ENCODE results near the gene SLC5A10. TPM values are rescaled to one million over a fixed set of nuclear protein-coding genes. Genes with fewer than 3 reads are reported as not detected.

Gene SLC5A10
- total and polyA plus RNA-seq, 4 donors = 0.05 to 0.23 (median 0.15) TPM

DNA sequence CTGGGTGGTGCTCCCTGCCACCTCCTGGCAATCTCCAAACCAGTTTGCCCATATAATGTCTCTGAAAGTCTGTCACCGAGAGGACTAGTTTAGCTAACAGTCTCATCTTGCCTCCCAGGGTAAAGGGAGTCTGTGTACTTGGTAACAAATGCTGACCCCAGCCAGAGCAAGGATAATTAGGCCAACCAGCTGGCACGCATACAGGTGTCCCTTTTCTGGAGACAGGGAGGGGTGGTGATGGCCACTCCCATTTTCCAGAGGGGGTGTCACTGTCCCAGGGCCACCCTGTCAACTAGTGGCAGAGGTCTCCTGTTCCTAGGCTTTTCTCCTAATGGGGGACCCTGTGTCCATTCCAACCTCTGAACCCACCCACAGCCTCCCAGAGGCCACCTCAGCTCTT lies 44.5 kb downstream of the SLC5A10 start:
- Histone ChIP-seq H3K9ac (ENCODE audit: low read depth in 1 of 2, low read length in 2 of 2) (no peak overlapping the region), H3K4me1 (ENCODE audit: control insufficient read depth in 4 of 4, insufficient read depth in 4 of 4, low read length in 3 of 4) (peaks cover 4 to 58% (median 33%) of the 10 kb centered on the region in 4 donors), H3K27ac (ENCODE audit: low read depth in 1 of 2, low read length in 2 of 2) (peak overlapping the region in 1 of 2 donors; percentile 14), H3K36me3 (ENCODE audit: control insufficient read depth in 4 of 4, insufficient read depth in 3 of 4, low read depth in 1 of 4, low read length in 3 of 4) (peaks cover 0 to 2% (median 0%) of the 10 kb centered on the region in 4 donors), H3K27me3 (ENCODE audit: control insufficient read depth in 4 of 4, insufficient read depth in 4 of 4, low read length in 3 of 4) (no peaks in the 10 kb centered on the region), H3K4me3 (ENCODE audit: low read depth in 1 of 3, low read length in 3 of 3) (no peak overlapping the region), H3K9me3 (ENCODE audit: control insufficient read depth in 4 of 4, low read length in 3 of 4) (no peaks in the 10 kb centered on the region)
- TF ChIP-seq TAF1 (conservative IDR thresholded peaks at IDR 0.05) (no peak), YY1 (IDR thresholded peaks at IDR 0.05) (no peak), RXRA (IDR thresholded peaks at IDR 0.05) (no peak), FOXA1 (IDR thresholded peaks at IDR 0.05) (no peak), JUND (IDR thresholded peaks at IDR 0.05) (no peak), ATF3 (IDR thresholded peaks at IDR 0.05) (no peak), NR2F2 (IDR thresholded peaks at IDR 0.05) (no peak), GABPA (IDR thresholded peaks at IDR 0.05 in 1 of 2, conservative IDR thresholded peaks at IDR 0.05 in 1 of 2) (no peak), FOXA2 (IDR thresholded peaks at IDR 0.05) (no peak), ZBTB33 (IDR thresholded peaks at IDR 0.05) (no peak), SP1 (IDR thresholded peaks at IDR 0.05) (no peak), EGR1 (IDR thresholded peaks at IDR 0.05; ENCODE audit: low read depth in 2 of 2) (no peak), HNF4A (conservative IDR thresholded peaks at IDR 0.05) (no peak), RAD21 (IDR thresholded peaks at IDR 0.05) (no peak)
- TF ChIP-seq, protein P1, sequence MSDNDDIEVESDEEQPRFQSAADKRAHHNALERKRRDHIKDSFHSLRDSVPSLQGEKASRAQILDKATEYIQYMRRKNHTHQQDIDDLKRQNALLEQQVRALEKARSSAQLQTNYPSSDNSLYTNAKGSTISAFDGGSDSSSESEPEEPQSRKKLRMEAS (IDR thresholded peaks at IDR 0.05) = no peak
- TF ChIP-seq, protein P2, sequence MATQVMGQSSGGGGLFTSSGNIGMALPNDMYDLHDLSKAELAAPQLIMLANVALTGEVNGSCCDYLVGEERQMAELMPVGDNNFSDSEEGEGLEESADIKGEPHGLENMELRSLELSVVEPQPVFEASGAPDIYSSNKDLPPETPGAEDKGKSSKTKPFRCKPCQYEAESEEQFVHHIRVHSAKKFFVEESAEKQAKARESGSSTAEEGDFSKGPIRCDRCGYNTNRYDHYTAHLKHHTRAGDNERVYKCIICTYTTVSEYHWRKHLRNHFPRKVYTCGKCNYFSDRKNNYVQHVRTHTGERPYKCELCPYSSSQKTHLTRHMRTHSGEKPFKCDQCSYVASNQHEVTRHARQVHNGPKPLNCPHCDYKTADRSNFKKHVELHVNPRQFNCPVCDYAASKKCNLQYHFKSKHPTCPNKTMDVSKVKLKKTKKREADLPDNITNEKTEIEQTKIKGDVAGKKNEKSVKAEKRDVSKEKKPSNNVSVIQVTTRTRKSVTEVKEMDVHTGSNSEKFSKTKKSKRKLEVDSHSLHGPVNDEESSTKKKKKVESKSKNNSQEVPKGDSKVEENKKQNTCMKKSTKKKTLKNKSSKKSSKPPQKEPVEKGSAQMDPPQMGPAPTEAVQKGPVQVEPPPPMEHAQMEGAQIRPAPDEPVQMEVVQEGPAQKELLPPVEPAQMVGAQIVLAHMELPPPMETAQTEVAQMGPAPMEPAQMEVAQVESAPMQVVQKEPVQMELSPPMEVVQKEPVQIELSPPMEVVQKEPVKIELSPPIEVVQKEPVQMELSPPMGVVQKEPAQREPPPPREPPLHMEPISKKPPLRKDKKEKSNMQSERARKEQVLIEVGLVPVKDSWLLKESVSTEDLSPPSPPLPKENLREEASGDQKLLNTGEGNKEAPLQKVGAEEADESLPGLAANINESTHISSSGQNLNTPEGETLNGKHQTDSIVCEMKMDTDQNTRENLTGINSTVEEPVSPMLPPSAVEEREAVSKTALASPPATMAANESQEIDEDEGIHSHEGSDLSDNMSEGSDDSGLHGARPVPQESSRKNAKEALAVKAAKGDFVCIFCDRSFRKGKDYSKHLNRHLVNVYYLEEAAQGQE (IDR thresholded peaks at IDR 0.05) = no peak
- TF ChIP-seq, protein P3, sequence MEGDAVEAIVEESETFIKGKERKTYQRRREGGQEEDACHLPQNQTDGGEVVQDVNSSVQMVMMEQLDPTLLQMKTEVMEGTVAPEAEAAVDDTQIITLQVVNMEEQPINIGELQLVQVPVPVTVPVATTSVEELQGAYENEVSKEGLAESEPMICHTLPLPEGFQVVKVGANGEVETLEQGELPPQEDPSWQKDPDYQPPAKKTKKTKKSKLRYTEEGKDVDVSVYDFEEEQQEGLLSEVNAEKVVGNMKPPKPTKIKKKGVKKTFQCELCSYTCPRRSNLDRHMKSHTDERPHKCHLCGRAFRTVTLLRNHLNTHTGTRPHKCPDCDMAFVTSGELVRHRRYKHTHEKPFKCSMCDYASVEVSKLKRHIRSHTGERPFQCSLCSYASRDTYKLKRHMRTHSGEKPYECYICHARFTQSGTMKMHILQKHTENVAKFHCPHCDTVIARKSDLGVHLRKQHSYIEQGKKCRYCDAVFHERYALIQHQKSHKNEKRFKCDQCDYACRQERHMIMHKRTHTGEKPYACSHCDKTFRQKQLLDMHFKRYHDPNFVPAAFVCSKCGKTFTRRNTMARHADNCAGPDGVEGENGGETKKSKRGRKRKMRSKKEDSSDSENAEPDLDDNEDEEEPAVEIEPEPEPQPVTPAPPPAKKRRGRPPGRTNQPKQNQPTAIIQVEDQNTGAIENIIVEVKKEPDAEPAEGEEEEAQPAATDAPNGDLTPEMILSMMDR (IDR thresholded peaks at IDR 0.05; ENCODE audit: low read depth, low read length, missing input control) = no peak
- no peak for DNase-seq (ENCODE audit: low spot score)
- WGBS = 70% methylated on average over 2 of the region's 2 CpGs

All from liver (tissue), 9 donors.